ENCODE measurements around the gene SYT9.
A peak's percentile ranks its signal among the peaks of the same experiment; 100 is the strongest.
"Not testable (repeated sequence)": the region's sequence is repeated elsewhere in the genome, so short reads cannot be mapped to it uniquely, and the experiment has no call there.

Gene SYT9

GRCh38 chr11:7508087-7508486 lies 256.4 kb downstream of the SYT9 start:
- H3K9me3 ChIP-seq = no peaks in the 10 kb centered on the region
- in situ Hi-C loops (cut with MboI; ENCODE audit: low sequenced_read_pairs) = no loop called here
- no peak overlapping the region for H3K4me3 ChIP-seq
- H3K36me3 ChIP-seq (replicated peaks) = no peaks in the 10 kb centered on the region
- DNase-seq (ENCODE audit: low spot score in 2 of 2) = no peak
- no peaks in the 10 kb centered on the region for H3K27me3 ChIP-seq (ENCODE audit: low read depth)
- peaks cover 9% of the 10 kb centered on the region for H3K4me1 ChIP-seq

- DNase-seq (ENCODE audit: low spot score in 2 of 2) = no peak
- H3K36me3 ChIP-seq (replicated peaks) = no peaks in the 10 kb centered on the region
- H3K27me3 ChIP-seq (ENCODE audit: low read depth) = no peaks in the 10 kb centered on the region
- H3K4me1 ChIP-seq = peaks cover 15% of the 10 kb centered on the region
- H3K9me3 ChIP-seq = no peaks in the 10 kb centered on the region
- H3K4me3 ChIP-seq = no peak overlapping the region
- in situ Hi-C loops (cut with MboI; ENCODE audit: low sequenced_read_pairs) = no loop called here
Observed at GRCh38 chr11:7509966-7510365, 258.3 kb downstream of the SYT9 start.

GRCh38 chr11:7511401-7511800 lies 259.7 kb downstream of the SYT9 start:
- in situ Hi-C loops (cut with MboI; ENCODE audit: low sequenced_read_pairs) = no loop called here
- no peaks in the 10 kb centered on the region for H3K9me3 ChIP-seq
- H3K27me3 ChIP-seq (ENCODE audit: low read depth) = no peaks in the 10 kb centered on the region
- H3K4me1 ChIP-seq = peaks cover 27% of the 10 kb centered on the region
- no peaks in the 10 kb centered on the region for H3K36me3 ChIP-seq (replicated peaks)
- H3K4me3 ChIP-seq = no peak overlapping the region
- no peak for DNase-seq (ENCODE audit: low spot score in 2 of 2)

GRCh38 chr11:7512525-7513233 lies 261.0 kb downstream of the SYT9 start:
- Histone ChIP-seq H3K4me1 (peaks cover 27% of the 10 kb centered on the region), H3K36me3 (replicated peaks) (no peaks in the 10 kb centered on the region), H3K27me3 (ENCODE audit: low read depth) (no peaks in the 10 kb centered on the region), H3K9me3 (no peaks in the 10 kb centered on the region), H3K4me3 (peak overlapping the region; percentile 90)
- peak; percentile 21 to 36 for DNase-seq (ENCODE audit: low spot score in 2 of 2)
- in situ Hi-C loops (cut with MboI; ENCODE audit: low sequenced_read_pairs) = no loop called here

GRCh38 chr11:7513234-7514098 lies 261.8 kb downstream of the SYT9 start, which contains the start of gene PPFIBP2:
Gene PPFIBP2 (plus strand): TSS chr11:7513999. CDS start chr11:7549476, 35,477 bp downstream.
- H3K4me1 ChIP-seq = peaks cover 27% of the 10 kb centered on the region
- H3K4me3 ChIP-seq = peak within 1 kb of the TSS; percentile 90
- H3K27me3 ChIP-seq (ENCODE audit: low read depth) = no peaks in the 10 kb centered on the region
- H3K9me3 ChIP-seq = no peaks in the 10 kb centered on the region
- in situ Hi-C loops (cut with MboI; ENCODE audit: low sequenced_read_pairs) = no loop called here
- peak; percentile 64 to 89 for DNase-seq (ENCODE audit: low spot score in 2 of 2)
- no peaks in the 10 kb centered on the region for H3K36me3 ChIP-seq (replicated peaks)

GRCh38 chr11:7514099-7514591 lies 262.4 kb downstream of the SYT9 start:
- in situ Hi-C loops (cut with MboI; ENCODE audit: low sequenced_read_pairs) = no loop called here
- H3K4me3 ChIP-seq = peak overlapping the region; percentile 90
- H3K36me3 ChIP-seq (replicated peaks) = no peaks in the 10 kb centered on the region
- H3K4me1 ChIP-seq = peaks cover 27% of the 10 kb centered on the region
- H3K27me3 ChIP-seq (ENCODE audit: low read depth) = no peaks in the 10 kb centered on the region
- peak in 1 of 2 experiments; percentile 56 for DNase-seq (ENCODE audit: low spot score in 2 of 2)
- no peaks in the 10 kb centered on the region for H3K9me3 ChIP-seq

GRCh38 chr11:7515447-7515886 lies 263.8 kb downstream of the SYT9 start:
- Histone ChIP-seq H3K4me1 (peaks cover 27% of the 10 kb centered on the region), H3K4me3 (no peak overlapping the region; the same call in 1 of the 2 replicates), H3K9me3 (no peaks in the 10 kb centered on the region), H3K27me3 (ENCODE audit: low read depth) (no peaks in the 10 kb centered on the region), H3K36me3 (replicated peaks) (no peaks in the 10 kb centered on the region)
- in situ Hi-C loops (cut with MboI; ENCODE audit: low sequenced_read_pairs) = no loop called here
- DNase-seq (ENCODE audit: low spot score in 2 of 2) = no peak

- Histone ChIP-seq H3K4me3 (no peak overlapping the region), H3K9me3 (no peaks in the 10 kb centered on the region), H3K36me3 (replicated peaks) (no peaks in the 10 kb centered on the region), H3K4me1 (peaks cover 37% of the 10 kb centered on the region), H3K27me3 (ENCODE audit: low read depth) (no peaks in the 10 kb centered on the region)
- DNase-seq (ENCODE audit: low spot score in 2 of 2) = no peak
- in situ Hi-C loops (cut with MboI; ENCODE audit: low sequenced_read_pairs) = no loop called here
Observed at GRCh38 chr11:7516475-7516874, 264.8 kb downstream of the SYT9 start.

GRCh38 chr11:7517743-7518142 lies 266.0 kb downstream of the SYT9 start:
- H3K9me3 ChIP-seq; H3K27me3 ChIP-seq (ENCODE audit: low read depth); DNase-seq (ENCODE audit: low spot score in 2 of 2); H3K4me3 ChIP-seq; in situ Hi-C loops (cut with MboI; ENCODE audit: low sequenced_read_pairs); H3K36me3 ChIP-seq (replicated peaks): not testable (repeated sequence)
- peaks cover 32% of the 10 kb centered on the region for H3K4me1 ChIP-seq
